Neural cell (in vitro differentiated cells): ENCODE results near the gene PANX2.

Source experiments
- CTCF ChIP-seq: fragments of 450-650 bp; IDR thresholded peaks from 2 replicates; pipeline ENCODE4 v1.5.1; 2014; ENCODE audit warnings: antibody characterized with exemption, mild to moderate bottlenecking, moderate library complexity; ENCODE audit not compliant: poor library complexity, severe bottlenecking
- EZH2 ChIP-seq: fragments of 200-600, 300-800 bp; shearing (Covaris generic), sonication (generic); IDR thresholded peaks from 2 replicates; pipeline ENCODE4 v1.6.1; 2014; ENCODE audit warnings: antibody characterized with exemption, low read length, borderline replicate concordance, mild to moderate bottlenecking; ENCODE audit not compliant: insufficient read depth, poor library complexity, severe bottlenecking
- TAF1 ChIP-seq: IDR thresholded peaks from 2 replicates; pipeline ENCODE4 v1.6.1; 2012; ENCODE audit warnings: low read depth

GRCh38 chr22:50153056-50153755 lies 17.3 kb upstream of the PANX2 start:
- TF ChIP-seq CTCF (no peak), EZH2 (no peak), TAF1 (no peak)
